GM21423 (cell line): ENCODE data around the gene SMIM21.

Source experiments
- ATAC-seq: cut with Tn5 transposase; IDR thresholded peaks from one replicate; pipeline ENCODE4 v1.9.1; 2021; ENCODE audit warnings: mild to moderate bottlenecking, moderate library complexity; ENCODE audit not compliant: unreplicated experiment

SMIM21 gene

GRCh38 chr18:75428490-75428889 is 987 bp upstream of the SMIM21 start:
- no peak for ATAC-seq

GRCh38 chr18:75422341-75422910 is 5.1 kb downstream of the SMIM21 start:
- ATAC-seq: no peak

- no peak for ATAC-seq
Measured at GRCh38 chr18:75421656-75422055, 5.8 kb downstream of the SMIM21 start.

- ATAC-seq: no peak
Measured at GRCh38 chr18:75418293-75419005, 9.1 kb downstream of the SMIM21 start.

GRCh38 chr18:75410611-75411010 is 16.9 kb downstream of the SMIM21 start:
- no peak for ATAC-seq

GRCh38 chr18:75409806-75410205 is 17.7 kb downstream of the SMIM21 start:
- ATAC-seq: no peak

- no peak for ATAC-seq
Measured at GRCh38 chr18:75408554-75409506, 18.7 kb downstream of the SMIM21 start.

GRCh38 chr18:75407468-75408437 is 19.8 kb downstream of the SMIM21 start:
- ATAC-seq: no peak

GRCh38 chr18:75406491-75407445 is 20.7 kb downstream of the SMIM21 start:
- ATAC-seq: no peak

GRCh38 chr18:75405351-75405750 is 22.2 kb downstream of the SMIM21 start:
- no peak for ATAC-seq

GRCh38 chr18:75400366-75400765 is 27.1 kb downstream of the SMIM21 start:
- no peak for ATAC-seq

GRCh38 chr18:75395137-75395536 is 32.4 kb downstream of the SMIM21 start:
- no peak for ATAC-seq

GRCh38 chr18:75393721-75394120 is 33.8 kb downstream of the SMIM21 start:
- ATAC-seq: no peak

GRCh38 chr18:75392226-75392578 is 35.3 kb downstream of the SMIM21 start:
- no peak for ATAC-seq

GRCh38 chr18:75391279-75392225 is 36.0 kb downstream of the SMIM21 start:
- no peak for ATAC-seq

- no peak for ATAC-seq
Measured at GRCh38 chr18:75390854-75391253, 36.6 kb downstream of the SMIM21 start.

- ATAC-seq: no peak
Measured at GRCh38 chr18:75384144-75384543, 43.4 kb downstream of the SMIM21 start.
